8988T (cell line): Measurements from ENCODE around the gene TASOR2.

Source experiments
- DNase-seq: peaks from one replicate; pipeline ENCODE4 v3.0.0; 2011

Gene TASOR2

GRCh38 chr10:5684971-5685763, 529 bp downstream of the TASOR2 start:
- DNase-seq, result no peak

GRCh38 chr10:5685764-5686240, 1.2 kb downstream of the TASOR2 start:
- no peak for DNase-seq

GRCh38 chr10:5688587-5688986, 3.9 kb downstream of the TASOR2 start:
- no peak for DNase-seq

GRCh38 chr10:5691786-5692185, 7.1 kb downstream of the TASOR2 start:
- no peak for DNase-seq

- DNase-seq, result no peak
Observed at GRCh38 chr10:5692461-5693358, 8.1 kb downstream of the TASOR2 start.

GRCh38 chr10:5694573-5694972, 9.9 kb downstream of the TASOR2 start:
- DNase-seq, result no peak

GRCh38 chr10:5697342-5697741, 12.7 kb downstream of the TASOR2 start:
- no peak for DNase-seq

- no peak for DNase-seq
Observed at GRCh38 chr10:5698062-5698461, 13.4 kb downstream of the TASOR2 start.

GRCh38 chr10:5708356-5708755, 23.7 kb downstream of the TASOR2 start:
- DNase-seq, result no peak

GRCh38 chr10:5709865-5710264, 25.2 kb downstream of the TASOR2 start:
- DNase-seq, result no peak

- DNase-seq, result no peak
Observed at GRCh38 chr10:5710859-5711258, 26.2 kb downstream of the TASOR2 start.

- no peak for DNase-seq
Observed at GRCh38 chr10:5711642-5712041, 27.0 kb downstream of the TASOR2 start.

GRCh38 chr10:5719546-5719945, 34.9 kb downstream of the TASOR2 start:
- DNase-seq, result no peak

- DNase-seq, result no peak
Observed at GRCh38 chr10:5720182-5720581, 35.5 kb downstream of the TASOR2 start.

- no peak for DNase-seq
Observed at GRCh38 chr10:5723692-5724091, 39.1 kb downstream of the TASOR2 start.

GRCh38 chr10:5730766-5731165, 46.1 kb downstream of the TASOR2 start:
- DNase-seq, result no peak

- no peak for DNase-seq
Observed at GRCh38 chr10:5731559-5731958, 46.9 kb downstream of the TASOR2 start.

GRCh38 chr10:5732141-5732540, 47.5 kb downstream of the TASOR2 start:
- DNase-seq, result no peak
